Astrocyte of the spinal cord (primary cell): ENCODE measurements around the gene L3MBTL4.
A peak's percentile ranks its signal among the peaks of the same experiment; 100 is the strongest.

Source experiments
- DNase-seq: peaks from one replicate; pipeline ENCODE4 v3.0.0; 2011; ENCODE audit warnings: low read depth, low spot score
- H3K4me3 ChIP-seq: 2 replicates; pipeline ENCODE4 v1.5.1; 2011; ENCODE audit warnings: low read depth, mild to moderate bottlenecking, low read length, moderate library complexity
- CTCF ChIP-seq: IDR thresholded peaks from 2 replicates; pipeline ENCODE4 v1.5.1; 2012; ENCODE audit warnings: low read depth, mild to moderate bottlenecking, low read length, inconsistent platforms
- in situ Hi-C: cut with HindIII; loops from 2 replicates; pipeline ENCODE4 v1.10.0; 2017; ENCODE audit warnings: low sequenced_read_pairs

L3MBTL4 gene

GRCh38 chr18:6406910-6407470 is 7.7 kb downstream of the L3MBTL4 start:
- no peak for TF ChIP-seq CTCF
- in situ Hi-C loops: no loop called here
- DNase-seq: no peak

GRCh38 chr18:6406075-6406909 is 8.4 kb downstream of the L3MBTL4 start:
- no peak for TF ChIP-seq CTCF
- peak; percentile 2 for DNase-seq
- in situ Hi-C loops: no loop called here
- H3K4me3 ChIP-seq: no peak overlapping the region

More at GRCh38 chr18:6406910-6407470, 7.7 kb downstream of the L3MBTL4 start:
- H3K4me3 ChIP-seq: no peak overlapping the region

DNA sequence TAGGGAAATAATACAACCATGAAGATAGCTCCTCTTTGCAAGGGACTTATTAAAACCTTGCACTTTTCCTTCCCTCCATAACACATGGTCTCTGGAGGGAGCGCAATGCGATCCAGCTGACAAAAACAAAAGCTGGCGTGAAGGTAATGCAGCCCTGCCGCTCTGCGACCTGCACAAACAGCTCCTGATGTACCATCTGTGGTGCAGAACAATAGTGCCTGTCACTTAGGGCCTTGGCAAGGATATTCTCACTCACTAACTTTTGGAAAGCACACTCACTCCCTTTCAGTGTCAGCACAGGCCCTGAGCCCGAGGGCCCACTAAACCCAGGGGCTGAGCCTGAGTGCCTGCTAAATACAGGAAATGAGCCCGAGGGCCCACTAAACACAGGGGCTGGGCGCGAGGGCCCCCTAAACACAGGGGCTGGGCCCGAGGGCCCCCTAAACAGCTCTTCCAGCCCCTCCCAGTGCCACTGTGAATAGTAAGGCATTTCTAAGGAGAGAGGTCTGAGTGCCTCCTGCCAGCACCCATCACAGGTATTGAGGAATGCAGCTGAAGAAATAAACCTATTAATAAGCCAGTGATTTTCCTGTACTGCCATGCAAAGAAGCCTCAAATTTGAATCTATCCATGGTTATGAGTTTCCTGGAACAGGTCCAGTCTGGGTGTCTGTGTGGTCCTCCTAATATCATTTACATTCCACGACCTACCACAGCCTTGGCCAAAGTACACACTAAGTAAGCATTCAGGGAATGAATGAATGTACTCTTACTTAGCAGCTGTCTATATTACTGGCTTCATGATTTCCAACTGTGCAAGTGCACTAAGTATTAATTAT is 9.3 kb downstream of the L3MBTL4 start:
- TF ChIP-seq CTCF: no peak
- in situ Hi-C loops: no loop called here
- DNase-seq: peak; percentile 4
- H3K4me3 ChIP-seq: no peak overlapping the region

DNA sequence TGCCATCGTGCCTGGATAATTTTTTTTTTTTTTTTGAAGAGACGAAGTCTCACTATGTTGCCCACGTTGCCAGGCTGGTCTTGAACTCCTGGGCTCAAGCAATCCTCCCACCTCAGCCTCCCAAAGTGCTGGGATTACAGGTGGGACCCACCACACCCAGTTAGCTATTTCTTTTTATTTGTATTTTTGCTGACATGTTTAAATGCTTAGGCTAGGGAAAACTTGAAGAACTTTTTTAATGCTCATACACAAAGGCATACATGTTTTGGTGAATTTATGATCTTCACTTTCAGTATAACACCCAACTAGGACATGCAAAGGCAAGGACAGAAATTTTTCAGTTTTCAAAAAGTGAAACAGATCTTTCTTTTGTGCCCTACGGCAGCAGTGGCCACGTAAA is 9.9 kb downstream of the L3MBTL4 start:
- no peak for TF ChIP-seq CTCF
- DNase-seq: no peak
- H3K4me3 ChIP-seq: no peak overlapping the region
- in situ Hi-C loops: no loop called here

DNA sequence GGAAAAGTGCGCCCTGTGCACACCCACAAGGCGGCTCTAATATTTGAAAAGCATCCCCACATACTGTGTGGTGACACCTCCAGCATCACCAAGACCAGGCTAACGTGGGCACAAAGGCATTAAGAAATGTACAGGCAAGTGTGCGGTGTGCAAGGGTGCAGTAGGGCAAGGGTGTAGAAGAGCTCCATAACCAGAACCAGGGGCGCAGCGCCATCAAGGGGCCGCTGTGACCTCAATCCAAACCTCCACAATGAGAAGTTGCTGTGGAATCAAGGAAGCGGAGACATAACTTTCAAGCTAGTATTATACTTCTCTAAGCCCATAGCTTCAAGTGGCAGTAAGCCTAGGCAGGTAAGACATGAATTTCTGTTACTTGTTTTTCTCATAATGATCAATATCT is 13.0 kb downstream of the L3MBTL4 start:
- in situ Hi-C loops: no loop called here
- no peak overlapping the region for H3K4me3 ChIP-seq
- peak; percentile 24 for TF ChIP-seq CTCF
- no peak for DNase-seq

GRCh38 chr18:6399776-6400175 is 14.9 kb downstream of the L3MBTL4 start:
- DNase-seq: no peak
- in situ Hi-C loops: no loop called here
- no peak for TF ChIP-seq CTCF
- H3K4me3 ChIP-seq: no peak overlapping the region
